A549 (cell line): ENCODE measurements around the gene DGUOK. TPM values are rescaled to one million over a fixed set of nuclear protein-coding genes. Genes with fewer than 3 reads are reported as not detected.
A peak's percentile ranks its signal among the peaks of the same experiment; 100 is the strongest.

Experiments used
- ATAC-seq, 2 experiments: fragments of 200-7000 bp in 1 of 2; fragments of >200 bp in 1 of 2; cut with Nextera tagmentation in 1 of 2; cut with Tn5 transposase in 1 of 2; 3 replicates each; pipeline versions ENCODE4 v1.8.0 to v1.9.1; 2018 to 2020; ENCODE audit warnings: mild to moderate bottlenecking in 1 of 2, moderate library complexity in 1 of 2
- CTCF ChIA-PET: fragments of 300-600 bp; sonication (Branson Sonifier 250); formaldehyde crosslinking; extraction: SDS; loops from one replicate; lab custom pipeline; 2021; ENCODE audit warnings: antibody characterized with exemption, inconsistent platforms; lab: Yijun Ruan, JAX
- POLR2A ChIA-PET: fragments of 350-600 bp; formaldehyde crosslinking; extraction: SDS; loops from one replicate; lab custom pipeline; 2021; ENCODE audit warnings: antibody characterized with exemption, inconsistent platforms; lab: Yijun Ruan, JAX
- DNase-seq, 2 experiments: peaks; one replicate each; pipeline versions ENCODE4 v3.0.0 to v3.0.0-alpha.2; 2011 to 2016; ENCODE audit warnings: low read depth in 1 of 2, low spot score in 1 of 2
- FAIRE-seq: peaks from 2 replicates; lab custom pipeline; 2011; peaks lifted over from hg19 to GRCh38; lab: Jason Lieb, UNC
- H3K27ac ChIP-seq, 2 experiments: fragments of >200 bp; sonication (Bioruptor Twin); formaldehyde crosslinking; 3 replicates each; pipeline ENCODE4 v1.5.1; 2016 to 2017
- H3K4me1 ChIP-seq: fragments of >200 bp; sonication (Bioruptor Twin); formaldehyde crosslinking; 3 replicates; pipeline ENCODE4 v1.6.1; 2016
- H3K4me2 ChIP-seq: fragments of >200 bp; sonication (Bioruptor Twin); formaldehyde crosslinking; 3 replicates; pipeline ENCODE4 v1.6.1; 2016
- H3K4me3 ChIP-seq: fragments of >200 bp; sonication (Bioruptor Twin); formaldehyde crosslinking; 3 replicates; pipeline ENCODE4 v1.5.1; 2016
- H3K9me3 ChIP-seq: fragments of >200 bp; sonication (Bioruptor Twin); formaldehyde crosslinking; 3 replicates; pipeline ENCODE4 v1.6.1; 2016
- BHLHE40 ChIP-seq: IDR thresholded peaks from 2 replicates; pipeline ENCODE4 v1.6.1; 2012; ENCODE audit warnings: low read depth, low read length, inconsistent platforms
- CBX8 ChIP-seq: fragments of 200-600 bp; sonication (generic); IDR thresholded peaks from 2 replicates; pipeline ENCODE4 v1.6.1; 2016
- CHD2 ChIP-seq: fragments of 150-350 bp; IDR thresholded peaks from 2 replicates; pipeline ENCODE4 v1.6.1; 2014; ENCODE audit warnings: low read length; ENCODE audit not compliant: partially characterized antibody
- CTCF ChIP-seq: fragments of >200 bp; sonication (Bioruptor Twin); formaldehyde crosslinking; IDR thresholded peaks from 3 replicates; pipeline ENCODE4 v1.5.1; 2016
- E2F6 ChIP-seq: IDR thresholded peaks from 2 replicates; pipeline ENCODE4 v1.6.1; 2012; ENCODE audit warnings: low read depth, borderline replicate concordance
- ELK1 ChIP-seq: fragments of 150-350 bp; IDR thresholded peaks from 2 replicates; pipeline ENCODE4 v1.6.1; 2014; ENCODE audit warnings: low read depth, mild to moderate bottlenecking, low read length
- EP300 ChIP-seq, 2 experiments: fragments of >200 bp; sonication (Bioruptor Twin); formaldehyde crosslinking; IDR thresholded peaks; 2 replicates in 1 of 2; 3 replicates in 1 of 2; pipeline ENCODE4 v1.6.1; 2016 to 2017
- GATA3 ChIP-seq: IDR thresholded peaks from 2 replicates; pipeline ENCODE4 v1.6.1; 2012; ENCODE audit warnings: borderline replicate concordance
- HES2 ChIP-seq: fragments of >200 bp; sonication (Bioruptor Twin); formaldehyde crosslinking; IDR thresholded peaks from 2 replicates; pipeline ENCODE4 v1.6.1; 2016
- HEYL ChIP-seq: fragments of 250-450 bp; sonication (Bioruptor Pico); IDR thresholded peaks from 2 replicates; pipeline ENCODE4 v1.8.0; 2021; ENCODE audit warnings: mild to moderate bottlenecking, moderate library complexity
- HOXA7 ChIP-seq: fragments of 250-450 bp; sonication (Bioruptor Pico); IDR thresholded peaks from 2 replicates; pipeline ENCODE4 v1.5.0; 2020; ENCODE audit warnings: mild to moderate bottlenecking, moderate library complexity
- HOXB5 ChIP-seq: fragments of 250-450 bp; sonication (Bioruptor Pico); IDR thresholded peaks from 2 replicates; pipeline ENCODE4 v1.5.0; 2020; ENCODE audit warnings: mild to moderate bottlenecking, moderate library complexity
- JUN ChIP-seq, 2 experiments: fragments of >200 bp; sonication (Bioruptor Twin); formaldehyde crosslinking; IDR thresholded peaks; 2 replicates in 1 of 2; 3 replicates in 1 of 2; pipeline ENCODE4 v1.6.1; 2016 to 2017
- KDM1A ChIP-seq: fragments of 200-600 bp; sonication (generic); IDR thresholded peaks from 2 replicates; pipeline ENCODE4 v1.6.1; 2016; ENCODE audit warnings: low read depth, mild to moderate bottlenecking
- KDM5A ChIP-seq: fragments of 200-600 bp; sonication (generic); IDR thresholded peaks from 2 replicates; pipeline ENCODE4 v1.6.1; 2016; ENCODE audit warnings: antibody characterized with exemption, mild to moderate bottlenecking
- MAX ChIP-seq: IDR thresholded peaks from 2 replicates; pipeline ENCODE4 v1.6.1; 2012
- MAZ ChIP-seq: fragments of 150-350 bp; IDR thresholded peaks from 2 replicates; pipeline ENCODE4 v1.6.1; 2014; ENCODE audit warnings: antibody characterized with exemption, low read depth, low read length, borderline replicate concordance
- MYC ChIP-seq: IDR thresholded peaks from 2 replicates; pipeline ENCODE4 v1.6.1; 2012; ENCODE audit warnings: mild to moderate bottlenecking, inconsistent platforms, low read length, improper control_type of control experiment, borderline replicate concordance
- NFE2L2 ChIP-seq: fragments of 150-350 bp; conservative IDR thresholded peaks from 2 replicates; pipeline ENCODE4 v1.6.1; 2014; ENCODE audit warnings: low read length
- NPAS2 ChIP-seq: fragments of 250-450 bp; sonication (Bioruptor Pico); IDR thresholded peaks from 2 replicates; pipeline ENCODE4 v1.8.0; 2022; ENCODE audit warnings: mild to moderate bottlenecking, moderate library complexity, borderline replicate concordance
- PHF8 ChIP-seq: fragments of 200-600 bp; sonication (generic); IDR thresholded peaks from 2 replicates; pipeline ENCODE4 v1.6.1; 2016; ENCODE audit warnings: low read depth, mild to moderate bottlenecking, antibody characterized with exemption, moderate library complexity, borderline replicate concordance
- POLR2A ChIP-seq: IDR thresholded peaks from 2 replicates; pipeline ENCODE4 v1.6.1; 2012; ENCODE audit warnings: mild to moderate bottlenecking, low read length
- POLR2AphosphoS2 ChIP-seq: conservative IDR thresholded peaks from 2 replicates; pipeline ENCODE4 v1.6.1; 2012; ENCODE audit warnings: low read length, improper control_type of control experiment, inconsistent platforms
- RARB ChIP-seq: fragments of 250-450 bp; sonication (Bioruptor Pico); IDR thresholded peaks from 2 replicates; pipeline ENCODE4 v1.8.0; 2021; ENCODE audit warnings: mild to moderate bottlenecking, moderate library complexity
- RNF2 ChIP-seq: fragments of 200-600 bp; sonication (generic); IDR thresholded peaks from 2 replicates; pipeline ENCODE4 v1.6.1; 2016; ENCODE audit warnings: low read depth, mild to moderate bottlenecking, antibody characterized with exemption, moderate library complexity, borderline replicate concordance
- SMC3 ChIP-seq: fragments of >200 bp; sonication (Bioruptor Twin); formaldehyde crosslinking; IDR thresholded peaks from 3 replicates; pipeline ENCODE4 v1.6.1; 2018; ENCODE audit warnings: inconsistent platforms
- SREBF2 ChIP-seq: fragments of 450-650 bp; IDR thresholded peaks from 2 replicates; pipeline ENCODE4 v1.6.1; 2014; ENCODE audit warnings: mild to moderate bottlenecking, moderate library complexity
- TFCP2L1 ChIP-seq: fragments of 250-450 bp; sonication (Bioruptor Pico); IDR thresholded peaks from 2 replicates; pipeline ENCODE4 v1.5.0; 2021; ENCODE audit warnings: mild to moderate bottlenecking
- TP53 ChIP-seq: fragments of 250-450 bp; sonication (Bioruptor Pico); IDR thresholded peaks from 2 replicates; pipeline ENCODE4 v1.5.0; 2021; ENCODE audit warnings: mild to moderate bottlenecking, moderate library complexity
- ZC3H11A ChIP-seq: fragments of 450-650 bp; IDR thresholded peaks from 2 replicates; pipeline ENCODE4 v1.6.1; 2014; ENCODE audit warnings: antibody characterized with exemption, mild to moderate bottlenecking
- ZNF302 ChIP-seq: fragments of 250-450 bp; sonication (Bioruptor Pico); IDR thresholded peaks from 2 replicates; pipeline ENCODE4 v1.9.0; 2021; ENCODE audit warnings: inconsistent platforms, mild to moderate bottlenecking, moderate library complexity
- WGBS: methylation state at CpG from one replicate; pipeline ENCODE4 v1.1.6; 2017; ENCODE audit errors: missing lambda C conversion rate; 5-methylcytosine and 5-hydroxymethylcytosine counted together
- polyA plus RNA-seq, 4 experiments: library from polyadenylated mRNA; depleted of rRNA in 3 of 4; stranded (reverse); fragments of >200 nt; fragmentation: RNase III in 1 of 4; extraction: RNeasy Plus Mini Kit Qiagen cat#74134 plus additional on column Dnase treatment in 1 of 4; gene quantifications; 2 replicates in 3 of 4; 3 replicates in 1 of 4; pipeline ENCODE4 v1.2.3, GENCODE V29; 2011 to 2017

The DGUOK gene
- polyA plus RNA-seq, 2 of the 4 experiments (the other 2 are of a cell fraction) = 128 to 145 TPM

- FAIRE-seq (no peak), ATAC-seq (peak in 1 of 2 experiments; percentile 12; a peak in 1 of 6 replicates), DNase-seq (peak; percentile 37 to 44)
- 73% methylated on average over 33 of the region's 35 CpGs for WGBS
- ChIA-PET CTCF (no interaction called here), POLR2A (no interaction called here)
- TF ChIP-seq ELK1 = no peak
- peak; percentile 29 for TF ChIP-seq POLR2A
- no peaks in the 10 kb centered on the region for H3K9me3 ChIP-seq
- H3K4me3 ChIP-seq = peak overlapping the region; percentile 77
- peak overlapping the region; percentile 80 for H3K4me2 ChIP-seq
- peak overlapping the region; percentile 92 to 99 for H3K27ac ChIP-seq
- peaks cover 72% of the 10 kb centered on the region for H3K4me1 ChIP-seq
Measured at GRCh38 chr2:73983322-73984202, 56.9 kb downstream of the DGUOK start.

- WGBS = 5% methylated on average over 24 of the region's 85 CpGs
- peak within 1 kb of the TSS; percentile 77 for H3K4me3 ChIP-seq
- peak within 1 kb of the TSS; percentile 80 for H3K4me2 ChIP-seq
- ChIA-PET CTCF (interaction anchor here (0.6 to 0.9 kb wide), 2 partner anchors 27 to 600 kb away, joined by 3 read pairs; no protein-coding TSS in a partner anchor), POLR2A (no interaction called here)
- FAIRE-seq = no peak
- peaks cover 68% of the 10 kb centered on the region for H3K4me1 ChIP-seq
- H3K27ac ChIP-seq = peak within 1 kb of the TSS; percentile 92 to 99
- no peaks in the 10 kb centered on the region for H3K9me3 ChIP-seq
- DNase-seq = peak in 1 of 2 experiments; percentile 34
- peak; percentile 19 to 21 for ATAC-seq
- TF ChIP-seq HES2 = no peak
- no peak for TF ChIP-seq TFCP2L1
- TF ChIP-seq POLR2A = peak; percentile 27
- no peak for TF ChIP-seq KDM5A
- TF ChIP-seq MAZ = 0 out of 2 replicates have a peak, but pooled peaks have one; percentile 58
- TF ChIP-seq NFE2L2 = no peak
- TF ChIP-seq PHF8 = peak; percentile 67; the same call in 1 of the 2 replicates
- peak; percentile 42; the same call in 1 of the 2 replicates for TF ChIP-seq NPAS2 (CRISPR knock-in tag)
- no peak for TF ChIP-seq TP53 (CRISPR knock-in tag)
- TF ChIP-seq ZNF302 = no peak
- no peak for TF ChIP-seq SMC3
- peak; percentile 58; the same call in 1 of the 2 replicates for TF ChIP-seq E2F6
- TF ChIP-seq HEYL (CRISPR knock-in tag) = no peak
- TF ChIP-seq ZC3H11A = no peak
- no peak for TF ChIP-seq CBX8
- TF ChIP-seq KDM1A = no peak
- no peak for TF ChIP-seq RARB
- peak; percentile 86 for TF ChIP-seq MAX
- no peak for TF ChIP-seq HOXB5
- peak; percentile 77 for TF ChIP-seq BHLHE40
- TF ChIP-seq RNF2 = no peak
- no peak for TF ChIP-seq ELK1
- 0 out of 2 replicates have a peak, but pooled peaks have one; percentile 25 for TF ChIP-seq GATA3
- TF ChIP-seq POLR2AphosphoS2 = no peak
- TF ChIP-seq EP300 (IDR thresholded peaks at IDR 0.05) = no peak
- TF ChIP-seq MYC = peak; percentile 93
- no peak for TF ChIP-seq SREBF2
- no peak for TF ChIP-seq CHD2
- no peak for TF ChIP-seq CTCF
- TF ChIP-seq HOXA7 = no peak
- peak in 1 of 2 experiments; percentile 56; a peak in 1 of 5 replicates for TF ChIP-seq JUN (IDR thresholded peaks at IDR 0.05)
Measured at GRCh38 chr2:73984203-73984921, 57.7 kb downstream of the DGUOK start, which contains the start of gene TET3. Gene TET3 (plus strand): TSS chr2:73984910. CDS start chr2:73986404, 1,494 bp downstream.
